Calu3 (cell line): ENCODE data around the gene WDR45B. TPM values are rescaled to one million over a fixed set of nuclear protein-coding genes. Genes with fewer than 3 reads are reported as not detected.

ENCODE experiments used
- BruUV-seq: library from RNA; stranded (reverse); fragments of 400-500 nt; replicated peaks from 2 replicates; lab custom pipeline; 2021; lab: Mats Ljungman, UMichigan
- CTCF ChIA-PET: fragments of 300-600 bp; sonication (Branson Sonifier 250); formaldehyde crosslinking; loops from one replicate; lab custom pipeline; 2022; ENCODE audit warnings: antibody characterized with exemption; lab: Charles Lee
- DNase-seq: peaks from one replicate; pipeline ENCODE4 v3.0.0; 2022
- H3K27ac Mint-ChIP-seq: one replicate; pipeline ENCODE4 v1.8.0; 2022; ENCODE audit warnings: mixed read lengths; ENCODE audit not compliant: unreplicated experiment
- H3K27me3 Mint-ChIP-seq: one replicate; pipeline ENCODE4 v1.8.0; 2022; ENCODE audit warnings: mixed read lengths; ENCODE audit not compliant: unreplicated experiment
- H3K36me3 Mint-ChIP-seq: one replicate; pipeline ENCODE4 v1.8.0; 2022; ENCODE audit warnings: mild to moderate bottlenecking, moderate library complexity, mixed read lengths; ENCODE audit not compliant: insufficient read depth, unreplicated experiment
- H3K4me1 Mint-ChIP-seq: one replicate; pipeline ENCODE4 v1.8.0; 2022; ENCODE audit warnings: mild to moderate bottlenecking, low read depth, mixed read lengths; ENCODE audit not compliant: unreplicated experiment
- H3K4me3 Mint-ChIP-seq: one replicate; pipeline ENCODE4 v1.8.0; 2022; ENCODE audit warnings: mild to moderate bottlenecking, low read depth, moderate library complexity, mixed read lengths; ENCODE audit not compliant: unreplicated experiment
- H3K9me3 Mint-ChIP-seq: one replicate; pipeline ENCODE4 v1.8.0; 2022; ENCODE audit warnings: low read depth, mixed read lengths; ENCODE audit not compliant: unreplicated experiment
- intact Hi-C: fragments of 100-400 bp; cut with micrococcal nuclease; formaldehyde crosslinking; loops from one replicate; pipeline ENCODE4 v1.10.0; 2022; ENCODE audit not compliant: unreplicated experiment
- total RNA-seq: library from RNA; stranded (reverse); gene quantifications from 2 replicates; pipeline ENCODE4 v1.2.3, GENCODE V29; 2022
- TF ChIP-seq, protein P1 (sequence below): fragments of 200-600 bp; IDR thresholded peaks from one replicate; pipeline ENCODE4 v1.8.0; 2022; ENCODE audit warnings: antibody characterized with exemption; ENCODE audit not compliant: unreplicated experiment

WDR45B gene
- total RNA-seq, 1 experiment from 2014 or later, result 108 TPM

GRCh38 chr17:82601447-82602000, 46.7 kb downstream of the WDR45B start:
- intact Hi-C loops, result no loop called here
- no peaks in the 10 kb centered on the region for H3K4me1 Mint-ChIP-seq
- H3K27me3 Mint-ChIP-seq, result no peaks in the 10 kb centered on the region
- CTCF ChIA-PET, result no interaction called here
- H3K27ac Mint-ChIP-seq, result no peak overlapping the region
- no peak overlapping the region for H3K4me3 Mint-ChIP-seq
- no peak for DNase-seq
- TSS peak; percentile 29 for BruUV-seq
- TF ChIP-seq, protein P1, sequence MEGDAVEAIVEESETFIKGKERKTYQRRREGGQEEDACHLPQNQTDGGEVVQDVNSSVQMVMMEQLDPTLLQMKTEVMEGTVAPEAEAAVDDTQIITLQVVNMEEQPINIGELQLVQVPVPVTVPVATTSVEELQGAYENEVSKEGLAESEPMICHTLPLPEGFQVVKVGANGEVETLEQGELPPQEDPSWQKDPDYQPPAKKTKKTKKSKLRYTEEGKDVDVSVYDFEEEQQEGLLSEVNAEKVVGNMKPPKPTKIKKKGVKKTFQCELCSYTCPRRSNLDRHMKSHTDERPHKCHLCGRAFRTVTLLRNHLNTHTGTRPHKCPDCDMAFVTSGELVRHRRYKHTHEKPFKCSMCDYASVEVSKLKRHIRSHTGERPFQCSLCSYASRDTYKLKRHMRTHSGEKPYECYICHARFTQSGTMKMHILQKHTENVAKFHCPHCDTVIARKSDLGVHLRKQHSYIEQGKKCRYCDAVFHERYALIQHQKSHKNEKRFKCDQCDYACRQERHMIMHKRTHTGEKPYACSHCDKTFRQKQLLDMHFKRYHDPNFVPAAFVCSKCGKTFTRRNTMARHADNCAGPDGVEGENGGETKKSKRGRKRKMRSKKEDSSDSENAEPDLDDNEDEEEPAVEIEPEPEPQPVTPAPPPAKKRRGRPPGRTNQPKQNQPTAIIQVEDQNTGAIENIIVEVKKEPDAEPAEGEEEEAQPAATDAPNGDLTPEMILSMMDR, result no peak
- H3K9me3 Mint-ChIP-seq, result no peaks in the 10 kb centered on the region
- peaks cover 85% of the 10 kb centered on the region for H3K36me3 Mint-ChIP-seq

GRCh38 chr17:82600731-82601446, 47.4 kb downstream of the WDR45B start:
- CTCF ChIA-PET, result no interaction called here
- intact Hi-C loops, result no loop called here
- no peaks in the 10 kb centered on the region for H3K27me3 Mint-ChIP-seq
- no peaks in the 10 kb centered on the region for H3K4me1 Mint-ChIP-seq
- no TSS peak for BruUV-seq
- no peaks in the 10 kb centered on the region for H3K9me3 Mint-ChIP-seq
- no peak overlapping the region for H3K4me3 Mint-ChIP-seq
- peak overlapping the region; percentile 15 for H3K27ac Mint-ChIP-seq
- no peak for DNase-seq
- H3K36me3 Mint-ChIP-seq, result peaks cover 79% of the 10 kb centered on the region
- TF ChIP-seq, protein P1, result no peak

DNA sequence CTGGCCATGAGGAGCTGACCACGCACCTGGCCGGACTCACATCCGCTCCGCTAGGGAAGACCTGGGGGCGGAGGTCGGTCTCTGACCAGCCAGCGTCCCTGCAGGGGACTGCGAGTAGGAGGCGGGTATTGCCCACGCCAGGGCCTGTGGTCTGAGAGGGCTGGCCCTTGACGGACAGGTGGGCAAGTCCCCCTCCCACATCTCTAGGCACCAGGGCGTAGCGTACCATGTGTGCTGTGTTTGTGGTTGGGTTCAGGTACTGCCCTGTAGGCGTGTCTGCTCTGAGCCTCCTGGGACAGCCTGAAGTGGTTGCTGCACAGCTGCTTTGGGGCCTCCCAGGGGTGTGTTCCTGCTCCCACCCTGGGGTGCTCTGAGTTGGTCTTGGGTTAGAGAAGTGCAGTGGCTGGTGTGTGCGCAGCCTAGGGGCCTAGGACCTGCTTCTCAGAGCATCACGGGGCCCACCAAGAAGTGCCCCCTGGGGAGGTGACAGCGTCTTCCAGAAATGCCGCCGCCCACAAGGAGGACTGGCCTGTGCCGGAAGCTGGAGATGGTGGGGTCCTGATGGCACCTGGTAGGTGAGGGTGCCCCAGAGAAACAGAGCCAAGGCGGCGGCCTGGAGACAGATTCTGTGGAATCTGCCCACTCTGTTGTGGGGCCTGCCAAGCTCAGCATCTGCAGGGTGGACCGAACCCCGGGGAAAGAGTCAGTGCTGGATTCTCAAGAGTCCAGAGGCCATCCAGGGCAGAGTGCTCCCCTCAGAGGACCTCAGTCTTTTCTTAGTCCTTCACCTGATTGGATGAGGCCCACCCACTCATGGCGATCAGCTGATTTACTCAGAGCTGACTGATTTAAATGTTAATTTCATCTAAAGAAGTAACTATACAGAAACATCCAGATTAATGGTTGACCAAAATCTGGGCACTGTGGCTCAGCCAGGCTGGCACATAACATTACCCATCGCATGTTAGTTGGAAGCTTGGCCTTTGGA, 48.3 kb downstream of the WDR45B start:
- no peaks in the 10 kb centered on the region for H3K4me1 Mint-ChIP-seq
- no TSS peak for BruUV-seq
- DNase-seq, result no peak
- H3K27me3 Mint-ChIP-seq, result no peaks in the 10 kb centered on the region
- TF ChIP-seq, protein P1, result no peak
- intact Hi-C loops, result no loop called here
- no peak overlapping the region for H3K27ac Mint-ChIP-seq
- no peak overlapping the region for H3K4me3 Mint-ChIP-seq
- CTCF ChIA-PET, result no interaction called here
- H3K9me3 Mint-ChIP-seq, result no peaks in the 10 kb centered on the region
- peaks cover 78% of the 10 kb centered on the region for H3K36me3 Mint-ChIP-seq

DNA sequence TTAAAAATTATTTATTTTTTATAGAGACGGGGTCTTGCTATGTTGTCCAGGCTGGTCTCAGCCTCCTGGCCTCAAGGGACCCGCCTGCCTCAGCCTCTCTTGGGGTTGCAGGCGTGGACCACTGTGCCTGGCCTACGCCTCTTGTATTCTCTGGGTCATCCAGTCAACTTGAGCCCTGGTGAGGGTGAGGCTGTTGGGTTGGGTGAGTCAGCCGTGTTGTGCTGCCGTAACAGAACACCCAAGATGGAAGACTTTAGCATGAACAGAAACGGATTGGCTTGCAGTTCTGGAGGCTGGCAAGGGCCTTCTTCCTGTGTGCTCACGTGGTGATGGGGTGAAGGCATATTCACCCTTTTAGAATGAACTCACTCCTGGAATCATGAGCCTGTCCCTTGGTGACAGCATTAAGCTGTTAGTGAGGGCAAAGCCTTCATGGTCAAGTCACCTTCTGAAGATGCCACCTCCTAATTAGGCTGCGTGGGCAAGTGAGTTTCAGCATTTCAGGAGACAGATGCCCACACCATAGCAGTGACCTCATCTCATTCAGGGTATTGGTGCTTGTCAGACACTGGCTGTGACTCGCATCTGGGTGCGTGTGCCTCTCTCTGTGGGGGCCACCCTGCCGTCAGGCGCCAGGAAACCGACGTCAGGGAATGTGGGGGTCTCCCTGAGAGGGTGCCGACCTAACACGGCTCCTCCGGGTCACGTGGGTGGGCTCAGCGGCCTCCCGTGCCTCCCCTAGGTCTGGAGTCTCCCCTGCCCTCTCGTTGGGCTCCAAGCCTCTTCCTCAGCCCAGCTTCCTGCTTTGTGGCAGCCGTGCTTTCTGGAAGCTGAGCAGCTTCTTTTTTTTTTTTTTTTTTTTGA, 49.8 kb downstream of the WDR45B start:
- CTCF ChIA-PET, result no interaction called here
- TF ChIP-seq, protein P1, result no peak
- Mint-ChIP-seq H3K4me1 (peaks cover 4% of the 10 kb centered on the region), H3K9me3 (no peaks in the 10 kb centered on the region), H3K36me3 (peaks cover 73% of the 10 kb centered on the region), H3K27me3 (no peaks in the 10 kb centered on the region), H3K4me3 (no peak overlapping the region), H3K27ac (no peak overlapping the region)
- intact Hi-C loops, result no loop called here
- no peak for DNase-seq
- BruUV-seq, result no TSS peak
